GM19468 (cell line): ENCODE results near the gene MMP15.

Source experiments
- ATAC-seq: cut with Tn5 transposase; IDR thresholded peaks from one replicate; pipeline ENCODE4 v1.9.1; 2021; ENCODE audit warnings: mild to moderate bottlenecking, moderate library complexity, moderate number of reproducible peaks; ENCODE audit not compliant: unreplicated experiment; ENCODE audit errors: extremely low read depth

The MMP15 gene

DNA sequence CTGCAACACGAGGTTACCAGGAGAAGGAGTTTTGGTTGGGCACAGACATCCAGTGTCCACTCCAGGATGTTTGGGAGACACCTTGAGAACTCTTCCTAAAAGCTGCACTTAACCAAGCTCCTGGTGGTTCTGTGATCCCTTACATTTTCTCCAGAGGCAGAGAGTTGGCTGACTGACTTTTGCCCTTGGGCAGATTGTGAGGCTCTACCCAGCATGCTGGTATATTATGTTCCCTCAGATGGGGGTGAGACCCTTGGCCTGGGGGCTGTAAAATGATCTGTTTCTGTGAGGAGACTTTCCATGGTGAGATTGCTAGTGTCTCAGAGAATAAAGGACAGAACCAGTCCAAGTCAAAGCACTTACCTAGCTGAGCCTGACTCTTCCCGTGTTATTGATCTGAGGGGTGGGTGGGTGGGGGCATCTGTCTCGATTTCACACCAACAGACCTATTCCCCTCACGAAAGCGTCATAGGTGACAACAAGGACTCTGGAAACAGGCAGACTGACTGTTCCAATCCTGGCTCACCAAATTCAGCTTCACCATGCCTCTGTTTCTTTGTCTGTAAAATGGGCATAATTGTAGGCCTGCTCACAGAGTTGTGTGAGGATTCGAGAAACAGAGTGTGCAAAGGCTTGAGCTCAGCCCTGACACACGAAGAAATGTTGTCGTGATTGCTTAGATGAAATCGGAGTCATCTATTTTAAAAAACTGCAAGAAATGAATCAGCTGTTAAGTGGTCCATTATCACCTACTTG lies 12.2 kb upstream of the MMP15 start:
- ATAC-seq, result no peak

DNA sequence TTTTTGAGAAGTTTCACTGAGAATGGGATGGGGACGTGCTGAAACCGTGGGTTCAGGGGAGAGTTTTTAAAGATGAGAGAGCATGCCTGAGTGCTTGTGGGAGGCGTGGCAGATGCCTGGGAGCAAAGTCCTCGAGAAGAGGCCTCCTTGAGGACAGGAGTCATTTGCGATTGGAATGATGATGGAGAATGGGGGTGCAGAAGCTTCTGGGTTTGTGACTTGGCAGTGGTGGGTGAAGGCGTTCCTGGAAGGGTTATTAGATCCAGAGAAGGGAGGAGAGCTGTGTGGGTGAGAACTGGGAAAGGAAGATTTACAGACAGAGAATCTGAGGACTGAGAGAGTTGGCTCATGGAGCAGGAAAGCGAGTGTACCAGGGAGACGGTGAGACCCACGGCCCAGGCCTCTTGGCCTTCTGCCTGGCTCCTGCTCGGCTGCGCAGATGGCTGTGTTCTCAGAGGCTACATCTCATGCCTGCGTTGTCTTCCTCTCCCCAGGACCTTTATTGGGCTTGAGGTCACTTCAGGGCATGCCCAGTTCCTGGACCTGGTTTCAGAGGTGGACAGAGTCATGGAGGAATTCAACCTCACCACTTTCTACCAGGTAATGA lies 8.6 kb upstream of the MMP15 start:
- ATAC-seq, result no peak

DNA sequence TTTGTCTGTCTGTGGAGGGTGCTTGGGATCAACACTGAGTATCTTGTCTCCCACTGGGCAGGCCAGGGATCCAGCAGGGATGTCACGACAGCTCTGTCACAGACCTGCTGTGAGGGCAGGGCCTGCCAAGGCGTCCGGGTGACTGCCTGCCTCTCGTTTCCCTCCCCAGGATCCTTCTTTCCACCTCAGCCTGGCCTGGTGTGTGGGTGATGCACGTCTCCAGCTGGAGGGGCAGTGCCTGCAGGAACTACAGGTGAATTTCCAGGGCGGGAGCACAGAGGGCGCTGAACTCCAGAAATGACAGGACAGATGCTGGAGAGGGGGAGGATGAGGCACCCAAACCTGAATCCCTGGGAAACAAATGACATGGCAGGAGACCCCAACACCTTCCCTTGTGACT lies 6.8 kb upstream of the MMP15 start:
- no peak for ATAC-seq

DNA sequence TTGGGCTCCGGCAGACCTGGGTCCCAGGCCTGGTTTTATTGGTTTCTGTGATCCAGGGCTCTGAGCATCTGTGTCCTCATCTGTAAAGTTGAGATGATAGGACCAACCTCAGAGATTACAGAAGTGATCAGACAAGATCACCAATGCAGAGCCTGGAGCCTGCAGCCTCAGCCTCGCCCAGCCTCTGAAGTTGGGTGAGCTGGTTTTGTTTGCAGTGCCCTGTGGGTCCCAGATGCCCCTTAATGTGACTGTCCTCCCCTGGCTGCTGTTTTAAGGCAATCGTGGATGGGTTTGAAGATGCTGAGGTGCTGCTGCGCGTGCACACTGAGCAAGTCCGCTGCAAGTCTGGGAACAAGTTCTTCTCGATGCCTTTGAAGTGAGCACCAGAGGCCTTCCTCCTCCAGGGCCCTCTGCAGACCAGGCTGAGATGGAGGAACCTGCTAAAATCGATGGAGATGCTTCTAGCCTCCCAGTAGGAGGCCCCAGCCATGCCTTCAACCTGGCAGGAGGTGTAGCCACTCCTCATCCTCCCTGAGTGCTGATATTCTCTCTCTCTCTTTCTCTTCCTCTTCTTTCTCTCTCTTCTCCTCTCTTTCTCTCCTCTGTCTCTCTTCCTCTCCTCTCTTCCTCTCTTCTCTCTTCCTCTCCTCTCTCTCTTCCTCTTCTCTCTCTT lies 5.6 kb upstream of the MMP15 start:
- no peak for ATAC-seq

DNA sequence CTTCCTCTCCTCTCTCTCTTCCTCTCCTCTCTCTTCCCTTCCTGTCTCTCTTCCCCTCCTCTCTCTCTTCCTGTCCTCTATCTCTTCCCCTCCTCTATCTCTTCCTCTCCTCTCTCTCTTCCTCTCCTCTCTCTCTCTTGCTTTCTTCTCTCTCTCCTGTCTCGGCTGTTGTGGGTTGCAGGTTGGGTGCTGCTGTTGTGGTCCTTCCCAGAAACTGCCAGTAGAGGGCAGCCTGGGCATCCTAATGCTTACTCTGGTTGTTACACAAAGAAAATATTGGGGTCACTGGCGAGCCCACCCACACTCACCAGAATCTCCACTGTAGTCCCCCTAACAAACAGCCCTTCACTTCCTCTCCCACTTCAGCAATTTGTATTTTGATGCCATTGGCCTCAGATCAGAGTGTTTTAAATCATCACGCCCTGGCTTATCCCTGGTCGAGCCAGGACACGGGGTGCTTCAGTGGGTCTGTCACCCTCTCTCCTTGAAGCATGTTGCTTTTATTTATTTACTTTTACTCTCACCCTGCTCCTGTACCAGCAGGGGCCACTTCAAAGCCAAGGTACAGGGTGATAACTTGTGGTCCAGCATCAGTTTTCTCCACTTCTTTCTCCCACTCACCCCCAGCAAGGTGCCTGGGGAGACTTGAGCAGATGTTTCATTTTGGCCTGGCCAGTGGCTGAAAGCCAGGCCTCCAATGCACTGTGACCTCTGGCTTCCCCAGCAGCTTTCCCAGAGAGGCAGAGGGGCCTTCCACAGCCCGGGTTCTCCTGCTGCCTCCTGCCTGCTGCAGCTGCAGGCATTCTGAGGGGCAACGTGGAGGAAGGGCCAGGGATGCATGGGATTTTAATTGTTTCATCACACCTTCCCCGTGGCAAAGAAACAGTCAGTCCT lies 4.7 kb upstream of the MMP15 start:
- no peak for ATAC-seq

DNA sequence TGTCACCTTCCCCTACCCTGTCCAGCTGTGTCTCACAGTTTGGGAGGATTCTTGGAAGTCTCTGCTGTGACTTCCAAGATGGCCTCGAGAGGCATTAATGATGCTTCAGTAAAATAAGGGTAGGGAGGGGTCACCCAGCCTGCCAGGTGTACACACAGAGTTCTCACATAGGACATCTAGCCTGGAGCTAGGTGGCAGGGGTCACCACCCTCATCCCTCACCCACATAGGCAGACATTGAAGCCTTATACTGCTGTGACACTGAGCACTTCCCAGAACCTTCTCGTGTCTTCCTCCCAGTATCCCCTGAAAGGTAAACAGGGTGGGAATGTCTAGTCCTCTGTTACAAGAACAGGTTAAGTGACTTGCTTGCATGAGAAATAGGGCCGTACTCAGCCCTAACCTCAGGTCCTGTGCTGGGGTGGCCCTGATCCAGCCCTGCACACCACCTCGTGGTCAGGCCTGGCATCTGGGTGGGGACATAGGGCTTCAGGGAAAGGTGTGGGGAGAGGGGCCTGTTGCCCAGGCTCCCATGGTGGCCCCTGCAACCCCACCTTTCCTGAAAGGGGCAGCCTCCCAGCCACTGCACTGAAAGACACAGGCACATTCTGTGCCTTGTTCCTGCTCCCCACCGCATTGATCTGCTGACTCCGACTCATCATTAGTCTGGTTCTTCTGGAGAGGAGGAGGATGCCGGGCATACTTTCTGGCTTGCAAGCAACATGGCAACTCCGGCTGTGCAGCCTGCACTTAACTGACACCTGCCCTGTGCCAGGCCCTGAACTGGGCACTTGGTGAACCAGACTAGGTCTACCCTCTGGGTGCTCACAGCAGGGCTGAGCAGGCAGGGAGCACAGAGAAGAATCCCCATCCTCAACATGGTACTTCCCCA lies 3.6 kb upstream of the MMP15 start:
- no peak for ATAC-seq

DNA sequence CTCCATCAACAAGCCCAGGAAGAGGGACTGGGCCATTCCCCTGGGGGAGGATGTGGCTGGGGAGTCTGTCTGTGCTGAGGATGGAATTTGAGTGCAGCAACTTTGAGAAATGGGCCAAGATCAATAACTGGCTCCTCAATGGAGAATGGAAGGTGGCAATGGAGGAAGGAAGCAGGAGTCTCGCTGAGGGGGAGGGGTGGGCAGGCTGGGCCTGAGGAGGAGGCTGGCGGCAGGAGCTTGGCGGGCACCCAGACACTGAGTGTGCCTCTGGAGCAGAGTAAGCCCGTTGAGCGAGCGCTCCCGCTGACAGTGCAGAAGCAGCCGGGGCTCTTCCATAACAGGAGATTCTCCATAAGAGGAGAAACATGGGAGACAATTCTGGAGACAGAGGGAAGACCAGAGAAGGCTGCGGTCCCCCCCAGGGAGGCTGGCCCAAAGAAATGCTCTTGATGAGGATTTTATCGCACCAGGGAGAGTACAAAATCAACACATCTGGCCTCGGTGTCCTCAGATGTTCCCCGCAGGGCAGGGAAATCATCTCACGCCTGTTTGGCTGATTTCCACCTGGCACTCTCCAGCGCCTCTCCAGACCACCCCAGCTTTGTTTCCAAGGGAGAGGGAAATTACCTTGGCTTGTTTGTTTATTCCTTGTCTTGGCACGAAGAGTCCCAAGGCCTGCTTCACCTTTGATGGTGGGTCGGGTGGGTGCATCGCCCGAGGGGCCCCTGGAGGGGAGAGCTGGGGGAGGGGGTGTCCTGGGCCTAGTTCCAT lies 2.8 kb upstream of the MMP15 start:
- no peak for ATAC-seq

DNA sequence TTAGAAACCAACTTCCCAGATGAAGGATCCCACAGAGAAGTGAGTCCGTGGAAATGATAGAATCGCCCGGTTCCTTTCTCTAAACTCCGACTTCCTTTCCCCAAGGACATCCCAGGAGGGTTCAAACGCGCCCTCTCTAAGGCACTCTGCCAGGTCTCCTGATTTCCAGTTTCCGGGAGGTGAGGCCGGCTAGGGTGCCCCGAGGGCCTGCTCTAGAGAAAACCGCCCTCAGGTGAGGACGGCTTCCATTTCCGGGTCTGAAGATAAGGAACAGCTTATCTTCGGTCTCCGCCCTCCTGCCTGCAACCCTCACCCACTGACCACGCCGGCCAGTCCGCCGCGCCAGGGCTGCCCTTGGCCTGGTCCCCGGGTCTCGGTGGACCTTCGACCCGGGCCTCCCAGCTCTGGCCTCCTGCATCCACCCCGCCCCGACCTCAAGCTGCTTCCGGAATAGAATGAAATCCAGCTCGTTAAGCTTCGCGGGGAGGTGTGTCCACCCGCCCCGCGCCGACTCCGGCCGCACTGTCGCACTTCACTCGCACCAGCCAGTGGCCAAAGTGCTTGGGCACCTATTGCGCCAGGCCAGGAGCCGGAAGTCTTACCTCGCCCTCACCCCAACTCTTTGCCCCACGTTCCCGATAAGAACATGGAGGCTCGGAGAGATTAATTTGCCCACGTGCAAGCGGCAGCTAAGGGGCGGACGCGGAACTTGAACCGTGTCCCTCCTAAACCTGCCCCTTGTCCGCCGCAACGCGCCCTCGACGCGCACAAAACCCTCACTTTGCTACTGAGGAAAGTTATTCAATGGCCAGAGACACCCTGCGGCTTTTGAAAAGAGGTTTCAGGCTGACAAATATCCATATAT lies 836 bp upstream of the MMP15 start:
- no peak for ATAC-seq

DNA sequence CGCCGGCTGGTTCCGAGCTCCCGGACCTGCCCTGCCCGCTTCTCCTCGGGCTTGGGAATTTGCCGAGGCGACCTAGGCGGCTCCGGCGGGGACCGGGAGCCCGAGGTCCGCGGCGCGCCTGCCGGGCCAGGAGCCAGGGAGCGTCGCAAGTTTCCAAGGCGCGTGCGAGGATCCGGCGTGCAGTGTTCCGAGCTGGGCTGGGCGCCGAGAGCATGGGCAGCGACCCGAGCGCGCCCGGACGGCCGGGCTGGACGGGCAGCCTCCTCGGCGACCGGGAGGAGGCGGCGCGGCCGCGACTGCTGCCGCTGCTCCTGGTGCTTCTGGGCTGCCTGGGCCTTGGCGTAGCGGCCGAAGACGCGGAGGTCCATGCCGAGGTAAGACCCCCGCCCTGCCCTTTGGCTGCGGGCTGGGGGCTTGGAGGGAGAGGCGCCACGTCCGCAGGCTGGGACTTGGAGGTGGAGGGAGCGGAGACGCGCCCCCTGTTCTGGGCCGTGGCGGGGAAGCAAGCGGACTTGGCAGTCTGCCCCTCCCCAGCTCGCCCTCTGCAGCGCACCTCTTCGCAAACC lies 668 bp downstream of the MMP15 start:
- no peak for ATAC-seq

DNA sequence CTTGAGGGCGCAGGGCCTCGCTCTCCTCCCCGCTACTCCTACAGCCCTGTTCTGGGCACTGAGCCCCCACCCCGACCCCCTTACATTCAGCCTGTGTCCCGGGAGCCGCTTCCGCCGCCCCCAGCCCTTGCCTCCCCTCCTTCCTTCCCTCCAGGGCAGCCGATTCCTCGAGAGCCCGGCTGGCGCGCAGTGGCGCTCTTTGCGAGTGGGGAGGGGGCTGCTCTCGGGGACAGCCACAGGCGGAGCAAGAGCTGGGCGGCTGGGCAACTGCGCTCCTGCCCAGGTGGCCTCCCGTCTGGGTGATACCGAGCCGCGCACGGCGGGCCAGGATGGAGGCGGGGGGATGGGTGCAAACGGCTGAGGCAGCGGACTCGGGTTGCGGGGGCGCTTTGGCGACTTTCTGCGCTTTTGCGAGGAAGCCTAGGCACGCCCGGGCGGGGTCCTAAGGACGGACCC lies 1.2 kb downstream of the MMP15 start:
- ATAC-seq, result no peak

DNA sequence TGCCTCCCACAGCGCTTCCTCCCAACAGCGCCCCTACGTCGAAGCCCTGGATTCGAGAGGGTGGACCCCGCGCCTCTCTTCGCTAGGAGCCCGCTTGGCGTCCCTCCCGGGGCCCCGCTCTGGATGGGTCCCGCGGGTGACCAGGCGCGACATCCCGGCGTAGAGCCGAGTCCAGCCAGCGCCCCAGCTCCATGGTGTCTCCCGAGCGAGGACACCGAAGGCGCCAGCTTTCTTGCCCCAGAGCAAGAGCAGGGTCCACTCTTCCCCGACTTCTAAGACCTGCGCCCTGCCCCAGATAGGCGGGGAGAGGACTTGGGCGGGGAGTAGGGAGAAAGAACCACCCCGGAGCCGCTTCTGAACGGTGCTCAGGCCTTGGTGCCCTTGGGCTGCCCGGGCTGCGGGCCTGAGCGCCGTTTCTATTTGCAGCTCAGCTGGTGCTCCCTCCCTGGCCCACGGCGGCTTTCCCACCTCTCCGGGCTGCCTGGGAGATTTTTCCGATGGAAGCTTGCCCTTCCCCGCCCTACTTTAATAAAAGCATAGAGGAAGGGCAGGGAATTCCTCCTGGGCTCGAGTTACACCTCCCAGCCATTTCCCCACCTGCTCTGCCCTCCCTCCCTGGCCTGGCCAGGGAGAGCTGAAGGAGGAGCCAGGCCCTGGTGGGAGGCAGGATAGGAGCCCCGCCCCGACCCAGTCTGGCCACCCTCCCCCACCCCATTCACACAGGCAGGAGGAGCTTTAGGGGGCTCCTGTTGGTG lies 1.8 kb downstream of the MMP15 start:
- ATAC-seq, result no peak

DNA sequence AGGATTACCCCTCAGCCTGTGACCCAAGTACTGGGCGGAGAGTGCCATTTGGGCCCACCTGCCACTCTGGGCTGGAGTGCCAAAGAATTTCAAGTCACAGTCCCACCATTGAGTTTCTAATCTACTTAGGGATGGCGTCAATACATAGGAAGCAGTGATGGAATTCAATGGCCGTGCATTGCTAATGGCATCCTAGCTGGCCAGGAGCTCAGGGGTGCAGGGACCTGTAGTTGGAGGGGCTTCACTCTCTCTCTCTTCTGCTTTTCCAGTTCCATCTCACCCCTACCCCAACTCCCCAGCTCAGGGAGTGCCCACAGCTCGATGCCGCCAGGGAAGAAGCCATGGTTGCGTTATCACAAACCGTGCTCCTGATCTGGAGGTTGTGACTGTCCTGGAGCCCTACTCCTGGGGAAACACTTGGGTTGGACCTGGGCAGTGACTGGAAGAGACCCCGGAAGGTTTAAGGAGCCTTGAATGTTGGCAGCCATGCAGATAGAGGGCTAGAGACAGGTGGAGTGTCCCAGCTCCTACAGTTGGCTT lies 2.4 kb downstream of the MMP15 start:
- ATAC-seq, result no peak

DNA sequence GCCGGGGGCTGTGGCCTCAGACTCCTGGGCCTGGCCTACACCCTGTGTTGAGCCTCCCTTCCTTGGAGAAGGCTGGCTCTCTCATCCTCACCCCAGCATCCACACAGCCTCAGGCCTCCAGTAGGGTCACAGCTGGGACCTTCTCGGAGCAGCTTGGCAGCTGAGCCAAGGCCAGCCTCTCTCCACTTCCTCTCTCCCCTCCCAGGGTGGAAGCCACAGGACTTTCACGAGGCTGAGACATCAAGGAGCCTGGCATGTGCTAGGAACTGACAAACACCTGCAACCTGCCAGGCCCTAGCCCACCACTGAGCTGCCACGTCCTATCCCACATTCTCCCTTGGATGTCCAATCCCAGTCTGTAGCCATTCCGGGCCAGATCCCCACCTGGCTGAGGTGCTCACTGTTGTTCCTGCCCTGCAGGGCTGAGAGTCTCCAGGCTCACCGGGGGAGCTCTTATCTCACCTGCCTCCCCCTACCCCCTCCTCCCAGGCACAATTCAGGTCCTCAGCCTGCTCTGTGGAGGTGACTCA lies 3.1 kb downstream of the MMP15 start:
- no peak for ATAC-seq

DNA sequence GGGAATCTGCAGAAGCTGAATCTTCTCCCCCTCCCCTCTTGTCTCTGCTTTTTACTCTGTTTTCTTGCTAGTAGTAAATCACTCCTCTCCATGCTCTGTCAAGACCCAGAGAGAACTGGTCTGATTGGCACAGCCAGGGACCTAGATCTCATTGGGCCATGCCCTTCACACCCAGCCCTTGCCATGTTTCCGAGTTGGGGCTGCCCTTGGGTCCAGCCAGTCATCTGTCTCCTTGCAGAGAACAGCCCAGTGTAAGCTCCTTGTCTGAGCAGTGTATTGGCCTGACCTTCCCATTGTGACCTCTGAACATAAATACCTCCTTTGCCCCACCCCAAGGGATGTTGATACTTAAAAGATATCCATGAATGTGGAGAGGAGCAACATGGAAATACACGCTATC lies 3.9 kb downstream of the MMP15 start:
- ATAC-seq, result no peak

DNA sequence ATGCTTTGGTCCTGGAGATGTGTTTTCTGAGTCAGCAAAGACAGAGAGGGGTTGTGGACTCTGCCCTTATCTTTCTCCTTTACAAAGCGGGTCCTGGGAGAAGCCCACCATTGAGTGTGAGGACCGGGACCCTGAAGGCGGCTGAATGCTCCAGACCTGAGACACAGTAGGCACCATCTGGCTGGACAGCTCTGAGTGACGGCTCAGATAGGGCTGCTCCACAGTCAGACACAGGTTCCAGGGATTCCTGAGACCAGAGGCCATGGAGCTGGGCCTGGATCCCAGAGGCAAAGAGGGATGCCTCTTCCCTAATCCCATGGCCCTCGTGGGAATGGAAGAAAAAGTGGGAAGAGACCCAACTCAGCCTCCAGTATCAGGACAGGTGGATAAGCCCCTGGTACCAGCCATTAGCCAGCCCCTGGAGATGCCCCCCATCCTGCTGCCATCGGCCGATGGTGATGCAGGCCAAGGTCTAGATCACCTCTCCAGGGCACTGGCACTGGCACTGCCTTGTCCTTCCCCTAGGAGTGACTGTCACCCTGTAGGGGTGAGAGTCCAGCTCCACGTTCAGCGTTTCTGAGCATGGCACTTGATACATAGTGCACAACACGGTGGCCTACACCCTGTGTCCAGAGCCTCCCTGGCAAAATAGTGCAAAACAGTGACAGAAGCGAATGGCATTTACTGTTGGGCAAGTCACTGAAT lies 4.7 kb downstream of the MMP15 start:
- ATAC-seq, result no peak
